H1 (cell line): ENCODE results near the gene MYDGF. TPM values are rescaled to one million over a fixed set of nuclear protein-coding genes. Genes with fewer than 3 reads are reported as not detected.

Source experiments
- ASH2L ChIP-seq: fragments of 200-600, 300-600 bp; sonication (generic); IDR thresholded peaks from one replicate; pipeline ENCODE4 v1.7.1; 2017; ENCODE audit warnings: low read length
- CBX5 ChIP-seq: fragments of 300-800, 300-1000 bp; sonication (generic); IDR thresholded peaks from 2 replicates; pipeline ENCODE4 v1.7.1; 2016; ENCODE audit warnings: antibody characterized with exemption, low read length, low read depth
- CHD1 ChIP-seq: IDR thresholded peaks from 2 replicates; pipeline ENCODE4 v1.6.1; 2012; ENCODE audit warnings: low read depth, low read length, improper control_type of control experiment
- EZH2 ChIP-seq: fragments of 200-600 bp; sonication (generic); IDR thresholded peaks from 2 replicates; pipeline ENCODE4 v1.7.1; 2012; ENCODE audit warnings: low read depth, mild to moderate bottlenecking, moderate library complexity, low read length, inconsistent platforms; ENCODE audit not compliant: severe bottlenecking
- NRF1 ChIP-seq: IDR thresholded peaks from 2 replicates; pipeline ENCODE4 v1.6.1; 2011; ENCODE audit warnings: mild to moderate bottlenecking, low read depth, low read length, improper control_type of control experiment
- polyA plus RNA-seq, 7 experiments: library from polyadenylated mRNA; depleted of rRNA in 3 of 7; stranded (reverse) in 5 of 7; unstranded in 2 of 7; fragments of >200 nt in 5 of 7; fragments of 200-250 nt in 2 of 7; gene quantifications; 1 replicate in 5 of 7; 2 replicates in 1 of 7; 4 replicates in 1 of 7; pipeline versions ENCODE4 v1.2.1 to v1.2.3, GENCODE V29; 2011 to 2013; ENCODE audit warnings: missing spikeins in 2 of 7, mixed read lengths in 2 of 7
- total RNA-seq: library from RNA; stranded (reverse); fragmentation: NEBNext Ultra II Directional; extraction: Animal tissue kit (Norgen Biotek cat#: 25700); gene quantifications from 2 replicates; pipeline ENCODE4 v1.2.1, GENCODE V29; 2021

Gene MYDGF
- total and polyA plus RNA-seq, 2 of the 8 experiments (the other 6 are each of a cell fraction or from before 2014, with no cell fraction given): 40.6 to 51.1 TPM

- TF ChIP-seq CHD1 (no peak), EZH2 (no peak), NRF1 (no peak), CBX5 (no peak), ASH2L (no peak)
These were observed 43.9 kb upstream of the MYDGF start (continued) for GRCh38 chr19:4714016-4714415.
